GF-D8 (cell line): ENCODE data around the gene CATSPER3.

Experiments
- DNase-seq: peaks from one replicate; lab custom pipeline; 2025; lab: John Stamatoyannopoulos, UW

The CATSPER3 gene

GRCh38 chr5:134967607-134968006 is at the start of gene CATSPER3:
TSS of gene CATSPER3 (plus strand) at chr5:134967907. CDS start at chr5:134967992, 85 bp downstream.
- no peak for DNase-seq

- no peak for DNase-seq
Measured at GRCh38 chr5:134918861-134919260, 48.8 kb upstream of the CATSPER3 start.

- DNase-seq, result no peak
Measured at GRCh38 chr5:134920848-134921575, 46.7 kb upstream of the CATSPER3 start.

DNA sequence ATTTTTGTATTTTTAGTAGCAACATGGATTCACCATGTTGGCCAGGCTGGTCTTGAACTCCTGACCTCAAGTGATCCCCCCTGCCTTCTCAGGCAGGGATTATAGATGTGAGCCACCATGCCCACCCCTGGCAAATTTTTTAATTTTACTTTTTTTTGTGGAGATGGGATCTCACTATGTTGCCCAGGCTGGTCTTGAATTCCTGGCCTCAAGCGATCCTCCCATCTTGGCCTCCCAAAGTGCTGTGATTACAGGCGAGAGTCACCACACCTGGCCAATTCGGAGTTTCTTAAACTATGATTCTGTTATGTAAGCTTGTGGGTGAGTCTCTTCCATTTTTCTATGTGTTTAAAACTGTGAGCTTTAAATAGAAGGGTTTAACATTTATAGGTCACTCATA is 35.2 kb upstream of the CATSPER3 start:
- DNase-seq, result no peak

DNA sequence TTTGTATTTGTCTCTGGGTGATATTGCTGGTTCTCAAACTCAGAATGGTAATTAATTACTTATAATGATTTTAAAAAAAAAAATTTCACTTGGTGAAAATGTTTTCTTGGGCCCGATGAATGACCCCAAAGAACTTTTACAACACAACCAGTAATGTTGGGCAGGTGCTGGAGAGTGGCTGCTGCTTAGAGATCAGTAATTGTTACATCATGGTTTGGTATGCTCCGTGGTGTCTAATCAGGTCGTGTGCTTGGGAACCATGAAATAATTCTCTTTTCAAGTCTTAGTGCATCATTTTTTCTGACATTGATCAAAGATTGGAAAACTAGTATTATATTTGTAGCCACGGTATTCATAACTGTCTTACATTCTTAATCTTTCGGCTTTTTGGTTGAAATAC is 33.5 kb upstream of the CATSPER3 start:
- no peak for DNase-seq

DNA sequence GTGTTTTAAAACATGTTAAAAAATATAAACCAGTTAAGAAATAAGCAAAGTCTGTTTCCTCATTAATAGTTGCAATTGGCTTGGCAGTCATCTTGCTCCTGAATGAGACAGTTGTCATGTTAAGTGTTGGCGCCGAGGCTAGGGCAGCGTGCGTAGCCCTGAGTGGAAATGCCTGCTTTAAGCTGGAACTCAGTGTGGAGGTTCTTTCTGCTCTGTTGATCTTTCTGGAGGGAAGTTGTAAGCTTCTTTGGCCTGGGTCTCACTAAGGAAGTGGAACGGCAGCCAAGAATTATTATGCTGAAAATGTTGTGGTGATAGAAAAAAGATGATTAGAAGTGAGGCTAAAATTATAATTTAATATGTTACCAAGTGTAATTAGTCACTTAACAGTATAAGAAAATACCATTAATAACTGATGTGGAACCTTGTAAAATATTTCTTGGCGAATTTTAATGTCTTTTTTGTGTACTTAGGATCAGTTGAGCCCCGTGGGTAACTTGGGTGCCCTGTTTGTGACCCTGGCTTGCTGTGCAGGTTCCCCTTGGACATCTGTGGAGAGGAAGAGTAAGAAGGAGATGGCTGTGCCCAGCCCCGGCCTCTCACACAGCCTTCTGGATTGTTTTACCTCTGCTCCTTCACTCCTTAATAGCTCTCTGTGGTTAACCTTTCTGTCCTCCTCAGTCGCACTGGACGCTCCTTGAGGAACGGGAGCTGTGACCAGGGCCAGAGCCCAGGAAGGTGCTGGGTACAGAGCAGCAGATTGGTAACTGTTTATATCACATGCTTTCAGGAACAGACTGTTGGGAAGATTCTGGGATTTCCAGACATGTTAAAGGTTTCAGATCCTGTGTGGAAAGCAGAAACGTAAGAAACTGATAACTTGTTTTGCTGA is 31.8 kb upstream of the CATSPER3 start:
- no peak for DNase-seq

GRCh38 chr5:134937526-134937925 is 30.2 kb upstream of the CATSPER3 start:
- DNase-seq, result no peak

DNA sequence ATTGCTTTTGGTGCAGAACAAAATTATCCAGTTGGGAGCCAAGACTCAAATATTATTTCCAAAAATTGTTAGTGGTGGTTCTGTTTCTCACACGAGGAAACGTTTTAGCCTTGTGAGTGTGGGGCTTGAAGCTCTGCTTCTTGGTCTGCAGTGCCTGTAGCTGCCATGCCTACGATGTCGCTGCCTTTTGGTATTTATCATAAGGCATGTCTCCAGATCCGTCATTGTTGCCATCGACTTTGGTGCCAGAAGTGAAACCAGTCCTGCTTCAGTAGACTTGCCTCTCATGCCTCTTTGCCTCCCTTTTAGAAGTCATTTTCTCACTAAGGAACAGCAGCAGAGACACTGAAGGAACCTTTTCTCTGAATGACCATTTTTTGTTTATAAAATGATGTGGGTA is 29.7 kb upstream of the CATSPER3 start:
- no peak for DNase-seq

DNA sequence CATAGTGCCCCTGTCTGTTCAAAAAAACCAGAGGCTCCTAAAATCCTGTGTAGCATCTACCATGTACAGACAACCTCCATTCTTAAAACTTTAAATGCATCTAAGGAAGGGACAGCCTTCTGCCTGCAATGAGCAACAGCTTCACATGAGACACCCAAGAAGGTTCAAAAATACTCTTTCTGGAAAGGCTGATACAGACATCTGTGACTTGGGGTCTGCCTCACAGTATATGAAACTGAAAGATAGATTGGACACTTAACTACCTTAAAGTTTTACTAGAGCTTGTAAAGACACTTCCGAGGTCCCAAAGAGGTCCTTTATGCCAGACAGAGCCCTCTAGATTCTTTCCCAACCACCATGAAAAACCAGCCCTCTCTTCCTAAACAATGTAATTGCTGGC is 28.2 kb upstream of the CATSPER3 start:
- no peak for DNase-seq

DNA sequence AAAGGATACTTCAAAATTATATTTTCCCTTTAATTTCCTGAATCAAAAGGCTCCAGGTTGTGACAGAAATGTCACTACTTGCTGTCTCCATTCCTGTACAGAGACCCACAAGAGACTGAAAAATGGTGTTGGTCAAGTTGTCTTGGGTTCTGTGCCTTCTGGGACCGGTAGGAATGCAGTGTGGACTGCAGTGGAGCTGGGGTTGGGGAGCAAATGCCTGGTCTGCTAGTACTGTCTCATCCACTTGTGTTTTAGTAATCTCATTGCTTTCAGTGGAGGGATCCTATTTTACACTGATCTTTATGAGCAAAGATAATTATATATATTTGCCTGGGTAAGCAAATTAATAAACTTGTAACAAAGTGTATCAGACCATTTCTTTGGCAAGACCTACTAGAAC is 24.2 kb upstream of the CATSPER3 start:
- no peak for DNase-seq

DNA sequence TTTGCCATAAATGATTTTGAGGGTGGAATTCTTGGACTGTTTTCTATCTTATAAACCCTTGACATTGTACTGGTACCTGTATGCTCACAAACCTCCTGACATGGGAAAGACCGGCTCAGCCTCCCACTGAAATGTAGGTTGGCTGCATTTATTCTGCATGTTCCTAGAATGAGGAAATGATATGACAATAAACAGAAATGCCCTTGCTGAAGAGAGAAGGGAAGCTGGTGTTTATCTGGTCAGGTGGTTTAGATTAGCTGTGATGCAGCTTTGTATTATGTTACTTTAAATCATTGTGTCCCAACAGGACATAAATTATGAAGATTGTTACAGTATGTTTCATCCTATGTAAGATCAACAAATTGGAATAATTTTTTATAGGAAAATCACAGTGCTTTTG is 23.1 kb upstream of the CATSPER3 start:
- no peak for DNase-seq

- DNase-seq, result no peak
Measured at GRCh38 chr5:134945041-134945440, 22.7 kb upstream of the CATSPER3 start.

GRCh38 chr5:134948911-134949310 is 18.8 kb upstream of the CATSPER3 start:
- no peak for DNase-seq

- no peak for DNase-seq
Measured at GRCh38 chr5:134949316-134949715, 18.4 kb upstream of the CATSPER3 start.

DNA sequence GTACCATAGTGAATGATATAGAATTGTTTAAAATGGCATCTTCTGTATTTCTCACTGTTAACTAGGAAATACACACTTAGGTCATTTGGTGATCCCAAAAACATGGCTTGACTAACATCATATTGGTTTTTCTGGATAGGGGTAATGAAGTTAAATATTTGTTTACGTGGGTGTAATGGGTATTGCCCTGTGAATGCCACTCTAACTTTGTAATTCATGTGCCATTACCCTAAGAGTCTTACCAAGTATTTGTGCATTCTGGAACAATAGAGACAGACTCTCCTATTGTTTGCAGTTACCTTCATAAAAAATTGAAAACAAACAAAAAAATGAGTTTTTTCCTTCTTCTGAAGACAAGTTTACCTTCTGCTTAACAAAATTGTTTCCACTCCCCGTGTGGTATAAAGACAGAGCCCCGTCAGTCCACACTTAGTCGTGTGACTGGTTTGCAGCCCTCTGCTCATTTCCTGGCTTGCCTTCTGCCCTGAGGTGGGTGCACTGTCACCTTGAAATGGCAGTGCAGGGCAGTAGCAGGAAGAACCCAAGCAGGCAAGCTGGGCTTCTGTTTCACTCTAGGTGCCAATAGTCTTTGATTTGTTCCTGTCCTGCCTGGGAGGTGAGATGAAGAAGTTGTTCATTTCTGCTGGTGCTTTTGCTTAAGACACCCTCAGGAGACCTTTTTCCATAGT is 9.6 kb upstream of the CATSPER3 start:
- DNase-seq, result no peak

DNA sequence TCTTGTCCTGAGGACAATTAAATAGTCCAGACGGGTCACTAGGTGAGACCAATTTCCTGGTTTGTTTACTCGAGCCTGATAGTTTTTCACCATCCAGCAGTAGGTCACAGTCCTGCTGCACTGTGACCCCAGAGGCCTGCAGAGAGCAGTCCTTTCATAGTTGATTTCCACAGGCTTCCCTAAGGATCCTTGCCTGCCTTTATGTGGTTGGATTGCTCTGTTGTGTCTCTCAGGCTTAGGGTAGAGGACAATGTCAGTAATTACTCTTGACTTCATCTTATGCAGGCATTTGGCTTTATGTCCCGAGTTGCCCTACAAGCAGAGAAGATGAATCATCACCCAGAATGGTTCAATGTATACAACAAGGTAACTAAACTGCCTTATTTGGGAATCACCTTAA is 9.0 kb upstream of the CATSPER3 start:
- DNase-seq, result no peak

DNA sequence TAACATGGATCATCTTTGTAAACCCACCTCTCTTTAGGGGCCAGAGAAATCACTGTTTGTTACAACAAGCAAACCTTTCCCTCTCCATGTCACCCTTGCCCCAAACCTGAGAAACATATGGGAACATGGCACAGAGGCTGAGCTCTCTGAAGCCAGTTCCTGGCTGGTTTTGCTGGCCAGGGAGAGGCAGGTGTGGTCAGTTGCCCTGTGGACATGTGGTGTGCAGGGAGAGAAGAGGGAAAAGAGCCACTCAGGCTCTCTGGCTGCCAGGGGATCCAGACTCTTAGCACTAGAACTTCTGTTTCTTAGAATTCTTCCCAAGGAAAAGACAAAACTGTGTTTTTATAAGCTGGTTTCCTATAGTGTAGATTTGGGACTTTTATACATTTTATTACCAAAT is 4.6 kb upstream of the CATSPER3 start:
- no peak for DNase-seq

DNA sequence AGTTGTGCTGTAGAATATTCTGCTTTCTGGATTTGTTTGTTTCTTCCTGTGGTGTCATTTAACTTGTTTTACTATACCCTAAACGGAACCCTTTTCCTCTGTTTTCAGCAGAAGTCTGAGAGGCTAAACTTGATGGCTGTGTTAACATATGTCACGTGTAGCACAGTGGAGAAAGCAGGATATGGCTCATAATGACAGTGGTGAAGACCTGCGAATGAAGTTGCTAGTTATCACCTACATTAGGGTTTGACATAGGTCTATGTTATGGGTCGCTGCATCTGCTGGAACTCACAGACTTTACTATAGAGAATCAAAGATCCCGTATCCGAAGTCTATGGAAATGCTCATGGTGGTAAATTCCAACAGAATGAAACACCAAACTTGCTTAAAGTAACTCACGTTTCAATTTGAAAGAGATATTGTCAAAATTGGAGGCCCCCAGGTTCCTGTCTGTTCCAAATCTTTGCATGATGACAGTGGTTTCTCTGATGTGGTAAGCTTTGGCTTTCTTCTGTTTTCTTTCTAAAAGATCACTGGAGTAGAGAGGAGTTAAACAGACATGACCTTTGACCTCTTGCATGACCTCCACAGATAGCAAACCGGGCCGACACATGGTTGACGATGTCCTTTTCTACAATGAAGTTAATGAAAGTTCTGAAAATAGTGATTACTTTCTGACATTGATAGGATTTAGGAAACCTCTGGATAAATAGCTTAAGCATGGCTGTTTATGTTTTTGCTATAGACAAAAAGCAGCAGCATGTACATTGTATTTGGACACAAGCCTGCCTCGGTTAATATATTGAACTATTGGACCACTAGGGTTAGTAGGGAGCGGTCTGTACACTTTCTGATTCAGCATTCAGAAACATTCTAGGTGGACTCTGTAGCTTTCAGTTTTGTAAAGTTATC is 3.1 kb upstream of the CATSPER3 start:
- no peak for DNase-seq

DNA sequence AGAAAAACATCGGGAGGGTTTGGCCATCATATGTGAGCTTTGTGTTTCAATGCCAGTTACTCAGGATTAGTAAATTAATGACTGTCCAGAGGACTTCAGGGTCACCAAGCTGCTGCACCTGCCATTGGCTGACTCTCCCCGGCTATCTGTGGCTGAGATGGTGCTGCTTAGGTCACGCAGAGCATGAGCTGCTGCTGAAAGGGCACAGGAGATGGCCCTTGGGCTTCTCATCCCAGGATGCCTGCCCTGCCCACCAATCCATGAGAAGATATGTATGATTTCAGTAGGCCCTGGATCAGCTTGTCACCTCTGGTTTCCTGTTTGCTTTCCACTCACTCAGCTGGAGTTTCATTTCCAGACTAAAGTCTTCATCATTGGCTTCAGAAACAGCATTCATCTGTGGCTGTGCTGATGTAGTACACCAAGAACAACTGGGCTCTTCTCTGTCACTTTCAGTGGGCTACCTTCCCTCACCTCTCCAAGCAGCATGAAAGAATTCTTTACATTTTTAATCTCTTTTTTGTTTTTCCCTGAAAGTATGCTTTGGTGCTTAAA is 2.4 kb upstream of the CATSPER3 start:
- DNase-seq, result no peak

DNA sequence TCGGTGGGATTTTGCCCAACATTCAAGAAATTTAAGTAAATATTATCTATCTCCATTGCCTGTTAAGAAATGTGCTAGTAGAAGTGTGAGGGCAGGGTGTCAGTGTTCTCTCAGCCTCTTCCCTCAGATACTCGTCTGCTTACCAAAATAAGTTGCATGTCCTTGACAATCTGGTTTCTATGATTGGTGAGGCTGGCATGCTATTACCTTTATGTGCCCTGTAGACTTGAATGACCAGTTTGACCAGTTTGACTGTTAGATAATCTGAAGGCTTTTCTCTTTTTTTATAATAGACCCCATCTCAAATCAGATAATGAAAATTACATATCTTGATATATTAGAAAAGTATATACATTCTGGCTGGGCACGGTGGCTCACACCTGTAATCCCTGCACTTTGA is 348 bp downstream of the CATSPER3 start:
- DNase-seq, result no peak

DNA sequence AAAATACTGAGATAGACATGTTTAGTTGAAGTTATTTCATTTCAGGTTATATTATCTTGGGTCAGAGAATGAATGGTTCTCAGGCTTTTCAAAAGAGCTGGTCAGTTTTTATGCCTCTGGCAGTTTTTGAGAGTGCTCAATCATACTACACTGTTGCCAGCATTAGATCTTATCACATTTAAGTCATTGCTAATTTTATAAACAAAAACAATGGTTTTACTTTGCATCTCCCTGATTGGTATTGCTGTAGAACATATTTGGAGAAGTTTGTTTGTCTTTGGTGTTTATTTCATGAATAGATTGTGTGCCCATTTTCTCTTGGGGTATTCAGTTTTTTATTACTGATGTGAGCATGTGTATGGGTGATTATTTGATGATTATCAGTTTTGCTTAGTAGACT is 1.5 kb downstream of the CATSPER3 start:
- no peak for DNase-seq
